Measurements from ENCODE around the gene HDX.
"Not testable (repeated sequence)": the region's sequence is repeated elsewhere in the genome, so short reads cannot be mapped to it uniquely, and the experiment has no call there.

The HDX gene

DNA sequence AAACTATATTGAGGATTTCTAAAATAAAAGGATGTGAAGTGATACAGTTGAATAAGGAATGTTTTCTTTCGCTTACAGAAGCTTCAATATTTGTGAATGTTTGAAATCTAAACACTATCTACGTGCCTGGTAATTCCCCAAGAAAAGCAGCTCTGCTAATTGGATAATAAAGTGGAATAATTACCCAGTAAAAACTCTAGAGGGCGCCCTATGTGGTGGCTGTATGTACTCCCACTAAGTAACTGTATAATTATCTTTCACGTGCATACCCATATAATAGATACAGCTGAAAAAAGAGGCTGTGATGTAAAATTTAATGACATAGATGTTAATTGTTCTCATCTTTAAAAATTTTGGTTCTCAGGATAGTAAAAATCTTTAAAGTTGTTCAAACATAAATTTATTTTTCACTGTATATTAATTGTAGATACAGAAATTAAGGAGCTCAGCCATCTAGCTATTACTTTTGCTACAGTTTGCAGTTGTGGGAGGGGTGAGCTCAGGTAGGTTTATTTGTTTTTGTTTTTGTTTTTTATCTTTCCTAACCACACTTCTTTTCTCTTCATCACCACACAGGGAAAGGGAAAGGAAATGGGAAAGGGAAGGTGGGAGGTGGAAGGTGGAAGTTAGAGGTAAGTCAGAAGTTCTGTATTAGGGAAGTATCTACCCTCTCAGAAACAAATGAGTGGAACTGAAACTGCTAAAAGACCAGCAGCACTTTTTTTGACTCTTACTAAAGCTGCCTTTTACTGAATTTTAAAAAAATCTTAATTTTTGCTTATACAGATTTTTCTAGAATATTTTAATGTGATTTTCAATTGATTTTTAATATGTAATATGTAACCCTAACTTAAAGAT lies 162.5 kb downstream of the HDX start:
- DNase-seq (ENCODE audit: low spot score): no peak

DNA sequence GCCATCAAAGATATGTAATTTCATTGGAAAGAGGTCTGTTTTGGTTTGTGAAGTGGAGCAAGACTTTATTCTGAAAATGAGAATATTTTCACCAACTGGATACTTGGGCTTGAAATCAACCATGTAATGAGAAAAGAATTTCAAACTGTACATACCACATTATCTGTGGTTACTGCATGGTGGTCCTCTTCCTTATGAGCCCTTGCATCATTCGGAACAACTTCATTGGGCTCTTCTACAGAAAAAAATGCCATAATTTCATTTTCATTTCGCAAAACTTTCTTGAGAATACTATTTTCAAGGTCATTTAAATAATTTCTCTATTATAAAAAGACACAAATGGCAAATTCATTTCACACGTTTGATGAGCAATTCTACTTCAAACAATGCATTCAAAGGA lies 165.6 kb downstream of the HDX start:
- no peak for DNase-seq (ENCODE audit: low spot score)

DNA sequence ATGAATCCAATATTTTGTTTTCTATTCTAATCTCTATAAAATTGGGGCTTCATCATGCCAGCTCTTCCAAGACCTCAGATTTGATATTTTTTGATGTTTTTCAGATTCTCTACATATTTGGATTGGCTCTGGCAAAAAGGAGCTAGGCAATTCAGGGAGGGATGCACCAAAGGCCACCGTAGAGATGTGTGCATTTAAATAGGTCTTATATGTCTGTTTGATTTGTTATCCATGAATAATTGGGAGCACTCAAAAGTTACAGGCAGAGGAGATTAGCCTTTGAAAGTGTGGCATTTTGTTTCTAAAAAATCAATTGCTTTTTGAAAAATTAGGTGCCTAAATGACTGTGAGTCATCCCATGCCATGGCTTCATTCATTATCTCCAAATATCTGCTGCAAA lies 167.1 kb downstream of the HDX start:
- no peak for DNase-seq (ENCODE audit: low spot score)

DNA sequence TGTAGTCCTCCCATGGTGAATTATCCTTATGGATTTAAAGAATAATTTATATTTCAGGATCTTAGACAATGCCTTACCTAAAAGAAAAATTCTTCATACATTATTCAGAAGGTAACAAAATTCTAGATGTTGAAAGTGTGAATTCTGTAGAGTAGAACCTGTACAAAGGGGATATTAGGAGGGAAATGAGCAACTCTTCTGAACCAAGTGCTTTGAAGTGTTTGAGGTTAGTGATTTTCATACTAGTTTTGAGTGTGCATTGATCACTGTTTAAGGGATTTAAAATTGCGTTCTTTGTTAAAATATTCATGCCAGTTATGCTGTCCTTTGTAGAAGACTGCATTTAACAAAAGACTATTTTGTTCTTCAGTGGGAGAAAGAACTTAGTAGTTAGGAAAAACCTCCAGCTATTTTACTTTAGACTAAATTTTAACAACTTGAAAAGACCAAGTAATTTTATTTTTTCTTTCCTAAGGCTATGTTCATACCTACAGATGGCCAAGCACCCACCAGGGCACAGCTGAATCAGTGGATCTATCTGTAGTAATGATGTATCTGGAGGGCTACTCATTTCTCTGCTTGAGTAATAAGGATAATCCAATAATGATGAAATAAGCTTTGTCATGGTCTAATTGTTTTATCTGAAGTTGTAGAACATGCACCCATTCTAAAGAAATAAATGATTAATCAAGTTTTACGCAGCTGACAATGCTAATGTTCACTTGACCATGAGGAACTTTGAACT lies 180.0 kb downstream of the HDX start:
- DNase-seq (ENCODE audit: low spot score): no peak

DNA sequence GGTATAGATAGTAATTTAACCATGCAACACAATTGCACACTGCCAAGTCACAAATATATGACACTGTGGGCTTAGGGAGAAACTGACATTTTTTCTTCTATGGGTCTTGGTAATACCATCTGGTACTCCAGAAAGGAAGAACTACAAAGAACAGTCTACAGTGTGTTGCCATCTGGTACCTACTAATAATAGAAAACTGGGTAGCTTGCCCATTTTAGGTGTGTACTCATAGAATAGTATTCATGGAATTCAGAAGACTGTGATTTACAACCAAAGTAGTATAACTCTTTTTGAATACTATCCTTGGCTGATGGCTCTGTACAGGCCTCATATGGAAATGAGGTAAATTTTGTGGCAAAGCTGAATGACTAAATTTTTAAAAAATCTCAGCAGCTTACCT lies 181.6 kb downstream of the HDX start:
- no peak for DNase-seq (ENCODE audit: low spot score)

DNA sequence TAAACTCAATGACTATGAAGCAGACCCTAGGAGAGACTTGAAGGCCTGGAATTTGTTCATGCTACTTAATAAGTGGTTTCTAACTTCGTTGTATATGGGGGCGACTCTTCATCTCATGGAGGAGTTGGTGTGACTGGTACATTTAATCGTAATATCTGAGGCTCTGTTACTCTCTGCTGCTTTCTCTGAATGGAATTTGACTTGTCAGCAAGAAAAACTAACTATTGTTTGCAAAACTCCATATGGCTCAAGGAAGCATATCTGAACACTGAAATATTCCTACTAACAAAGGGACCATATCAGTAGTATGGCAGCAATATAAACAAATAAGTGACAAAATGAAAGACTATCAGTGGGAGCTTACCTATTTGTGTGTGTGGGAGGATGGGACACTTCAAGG lies 182.2 kb downstream of the HDX start:
- no peak for DNase-seq (ENCODE audit: low spot score)

DNA sequence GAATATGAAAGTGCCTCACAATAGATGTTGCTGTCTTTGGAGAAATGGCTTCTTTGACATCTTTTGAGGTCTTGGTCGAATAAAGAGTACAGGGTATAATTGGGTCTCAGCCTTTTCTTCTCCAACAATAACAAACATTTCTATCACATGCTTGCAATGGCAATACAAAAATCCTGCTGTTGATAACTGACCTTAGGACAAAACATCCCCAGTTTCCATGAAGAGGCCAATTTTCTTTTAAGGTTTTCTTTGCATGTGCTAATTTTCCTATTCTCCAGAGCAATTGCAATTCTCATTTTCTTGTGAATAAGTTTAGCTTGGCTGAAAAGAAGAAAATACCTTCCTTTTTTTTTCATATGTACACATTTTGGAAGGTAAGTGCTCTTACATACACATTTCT lies 183.6 kb downstream of the HDX start:
- DNase-seq (ENCODE audit: low spot score): no peak

DNA sequence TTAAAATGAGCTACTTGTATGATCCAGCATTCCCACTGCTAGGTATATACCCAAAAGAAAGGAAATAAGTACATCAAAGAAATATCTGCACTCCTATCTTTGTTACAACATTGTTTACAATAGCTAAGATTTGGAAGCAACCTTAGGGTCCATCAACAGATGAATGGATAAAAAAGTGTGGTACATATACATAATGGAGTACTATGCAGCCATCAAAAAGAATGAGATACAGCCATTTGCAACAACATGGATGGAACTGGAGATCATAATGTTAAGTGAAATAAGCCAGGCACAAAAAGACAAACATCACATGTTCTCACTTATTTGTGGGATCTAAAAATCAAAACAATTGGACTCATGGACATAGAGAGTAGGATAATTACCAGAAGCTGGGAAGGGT lies 186.3 kb downstream of the HDX start:
- DNase-seq (ENCODE audit: low spot score): not testable (repeated sequence)

Measured in HuH-7 (cell line).